Left lung (tissue), 10 donors: ENCODE data around the gene NOC4L. TPM values are rescaled to one million over a fixed set of nuclear protein-coding genes. Genes with fewer than 3 reads are reported as not detected.

Experiments
- ATAC-seq: fragments of 200-7000 bp; cut with Tn5 transposase; one replicate; pipeline ENCODE4 v1.9.1; 2020; ENCODE audit warnings: moderate library complexity
- DNase-seq, 4 donors: peaks; one replicate each; pipeline ENCODE4 v3.0.0-alpha.2; 2013 to 2020
- H3K27ac ChIP-seq, 2 donors: fragments of 200-600 bp; sonication (generic) in 1 of 2; one replicate each; pipeline versions ENCODE4 v1.5.0 to v1.8.0; 2020 to 2021
- H3K27me3 ChIP-seq, 2 donors: fragments of 200-600 bp; sonication (generic) in 1 of 2; one replicate each; pipeline versions ENCODE4 v1.5.0 to v1.8.0; 2020 to 2021
- H3K36me3 ChIP-seq, 2 donors: fragments of 200-600 bp; sonication (generic) in 1 of 2; one replicate each; pipeline versions ENCODE4 v1.5.0 to v1.8.0; 2020 to 2021
- H3K4me1 ChIP-seq, 2 donors: fragments of 200-600 bp; one replicate each; pipeline ENCODE4 v1.8.0; 2021
- H3K4me3 ChIP-seq, 2 donors: fragments of 200-600 bp; sonication (generic) in 1 of 2; one replicate each; pipeline versions ENCODE4 v1.5.0 to v1.8.0; 2020 to 2021; ENCODE audit warnings: mild to moderate bottlenecking in 1 of 2
- H3K9me3 ChIP-seq, 2 donors: fragments of 200-600 bp; sonication (generic) in 1 of 2; one replicate each; pipeline versions ENCODE4 v1.5.0 to v1.8.0; 2020 to 2021
- intact Hi-C, 2 donors: fragments of 100-400 bp; cut with DNase I; formaldehyde crosslinking; loops; one replicate each; pipeline versions ENCODE4 v1.11.2 to v1.14.2; 2022
- polyA plus RNA-seq, 6 donors: library from polyadenylated mRNA; unstranded; fragments of 120-200 nt; gene quantifications; one replicate each; pipeline ENCODE4 v1.2.1, GENCODE V29; 2013; ENCODE audit not compliant: insufficient read length in 6 of 6
- total RNA-seq, 2 donors: library from RNA; stranded (reverse); fragmentation: NEBNext Ultra II Directional; extraction: Animal tissue kit (Norgen Biotek cat#: 25700); gene quantifications; one replicate each; pipeline ENCODE4 v1.2.1, GENCODE V29; 2021
- TF ChIP-seq, protein P1 (sequence below), 2 donors: fragments of 200-600 bp; sonication (generic) in 1 of 2; IDR thresholded peaks; one replicate each; pipeline versions ENCODE4 v1.5.0 to v1.8.0; 2021; ENCODE audit warnings: antibody characterized with exemption in 2 of 2
- donor health status: DM: no; HTN: yes; CAD: no.
- donor health status: DM: no; HTN: no; CAD: no.

The NOC4L gene
- total and polyA plus RNA-seq, 8 donors = 10.6 to 19.6 (median 12.5) TPM

DNA sequence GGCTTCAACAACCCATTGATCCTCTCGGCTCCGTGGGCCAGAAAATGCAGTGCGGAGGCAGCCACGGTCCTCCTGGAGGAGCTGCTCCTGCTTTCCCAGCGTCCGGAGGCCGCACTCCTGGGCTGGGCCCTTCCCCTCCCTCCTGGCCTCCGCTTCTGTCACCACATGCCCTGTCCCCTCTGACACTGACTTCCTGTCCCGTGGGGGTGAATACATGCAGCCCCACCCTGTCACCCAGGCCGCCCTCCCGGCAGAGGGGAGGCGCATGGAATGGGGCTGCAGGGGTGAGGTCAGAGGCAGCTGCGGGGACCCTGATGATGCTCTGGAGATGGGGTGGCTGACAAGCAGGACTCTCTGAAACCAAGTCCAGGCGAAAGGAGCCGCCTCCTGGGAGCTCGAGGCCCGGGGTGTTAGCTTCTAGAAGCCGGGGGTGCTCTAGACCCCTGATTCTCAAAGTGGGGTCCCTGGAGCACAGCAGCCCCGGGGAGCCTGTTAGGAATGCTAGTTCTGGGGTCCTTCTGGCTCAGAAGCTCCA is 32.2 kb downstream of the NOC4L start:
- Histone ChIP-seq H3K9me3 (no peaks in the 10 kb centered on the region), H3K27me3 (peaks cover 3 to 86% of the 10 kb centered on the region in 2 donors)
- TF ChIP-seq, protein P1, sequence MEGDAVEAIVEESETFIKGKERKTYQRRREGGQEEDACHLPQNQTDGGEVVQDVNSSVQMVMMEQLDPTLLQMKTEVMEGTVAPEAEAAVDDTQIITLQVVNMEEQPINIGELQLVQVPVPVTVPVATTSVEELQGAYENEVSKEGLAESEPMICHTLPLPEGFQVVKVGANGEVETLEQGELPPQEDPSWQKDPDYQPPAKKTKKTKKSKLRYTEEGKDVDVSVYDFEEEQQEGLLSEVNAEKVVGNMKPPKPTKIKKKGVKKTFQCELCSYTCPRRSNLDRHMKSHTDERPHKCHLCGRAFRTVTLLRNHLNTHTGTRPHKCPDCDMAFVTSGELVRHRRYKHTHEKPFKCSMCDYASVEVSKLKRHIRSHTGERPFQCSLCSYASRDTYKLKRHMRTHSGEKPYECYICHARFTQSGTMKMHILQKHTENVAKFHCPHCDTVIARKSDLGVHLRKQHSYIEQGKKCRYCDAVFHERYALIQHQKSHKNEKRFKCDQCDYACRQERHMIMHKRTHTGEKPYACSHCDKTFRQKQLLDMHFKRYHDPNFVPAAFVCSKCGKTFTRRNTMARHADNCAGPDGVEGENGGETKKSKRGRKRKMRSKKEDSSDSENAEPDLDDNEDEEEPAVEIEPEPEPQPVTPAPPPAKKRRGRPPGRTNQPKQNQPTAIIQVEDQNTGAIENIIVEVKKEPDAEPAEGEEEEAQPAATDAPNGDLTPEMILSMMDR (IDR thresholded peaks at IDR 0.05) = no peak

DNA sequence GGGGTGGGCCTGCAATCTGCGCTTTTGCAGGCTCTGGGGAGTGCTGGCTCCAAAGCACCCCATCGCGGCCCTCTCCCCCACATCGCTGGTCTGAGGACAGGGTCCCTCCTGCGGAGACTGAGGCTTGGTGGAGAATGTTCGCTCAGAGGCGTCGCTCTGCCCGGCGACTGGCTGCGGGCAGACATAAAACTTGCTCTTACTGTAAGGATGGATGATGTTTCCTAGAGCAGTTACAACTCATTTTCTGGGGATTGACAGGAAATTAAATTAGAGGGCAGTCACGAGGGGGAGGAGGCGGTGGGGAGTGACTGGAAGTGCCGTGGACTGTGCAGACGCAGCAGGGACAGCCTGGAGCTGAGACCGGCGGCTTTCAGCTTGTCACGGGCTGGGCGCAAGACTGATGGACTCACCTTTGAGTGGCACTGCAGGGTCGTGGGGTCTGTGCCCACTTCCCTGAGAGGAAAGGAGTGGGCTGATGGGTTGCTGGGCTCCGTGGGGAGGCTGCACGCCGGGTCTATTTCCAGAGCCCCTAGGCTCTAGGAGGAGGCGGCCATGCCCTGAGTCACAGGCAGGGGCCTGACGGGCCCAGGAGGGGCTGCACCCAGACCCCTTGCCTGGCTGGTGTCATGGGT is 32.8 kb downstream of the NOC4L start:
- TF ChIP-seq, protein P1 (IDR thresholded peaks at IDR 0.05) = no peak
- peaks cover 0 to 4% of the 10 kb centered on the region in 2 donors for H3K4me1 ChIP-seq
- peaks cover 3 to 84% of the 10 kb centered on the region in 2 donors for H3K27me3 ChIP-seq
- no peak for ATAC-seq
- no peak overlapping the region for H3K27ac ChIP-seq
- no peaks in the 10 kb centered on the region for H3K36me3 ChIP-seq
- no peak overlapping the region for H3K4me3 ChIP-seq
- peak in 1 of 4 donors; percentile 65 for DNase-seq
- no peaks in the 10 kb centered on the region for H3K9me3 ChIP-seq
- intact Hi-C loops = no loop called here

More for the DNA sequence above, 32.2 kb downstream of the NOC4L start:
- no peak overlapping the region for H3K27ac ChIP-seq
- ATAC-seq = no peak
- H3K4me1 ChIP-seq = peaks cover 0 to 4% of the 10 kb centered on the region in 2 donors
- H3K36me3 ChIP-seq = no peaks in the 10 kb centered on the region
- peak in 1 of 4 donors; percentile 79 for DNase-seq
- intact Hi-C loops = no loop called here
- no peak overlapping the region for H3K4me3 ChIP-seq

DNA sequence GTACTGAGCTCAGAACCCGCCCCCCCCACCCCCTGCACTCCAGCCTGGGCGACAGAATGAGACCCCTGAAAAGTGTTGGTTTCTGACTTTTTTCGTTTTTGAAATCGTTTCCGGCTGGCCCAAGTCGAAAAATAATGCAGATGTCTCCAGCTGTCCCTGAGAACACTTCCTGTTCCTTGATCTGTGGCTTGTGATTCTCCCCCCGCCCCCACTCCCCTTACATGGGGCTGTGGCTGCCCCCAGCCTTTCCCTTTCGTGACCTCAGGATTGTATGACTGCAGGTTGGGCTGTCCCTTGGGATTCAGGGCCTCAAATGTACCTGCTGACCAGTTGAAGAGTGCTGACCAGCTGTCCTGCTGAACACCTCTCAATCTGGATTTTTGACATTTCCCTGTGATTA is 34.1 kb downstream of the NOC4L start:
- Histone ChIP-seq H3K27me3 (peaks cover 3 to 81% of the 10 kb centered on the region in 2 donors), H3K9me3 (no peaks in the 10 kb centered on the region), H3K4me1 (peaks cover 0 to 4% of the 10 kb centered on the region in 2 donors), H3K36me3 (no peaks in the 10 kb centered on the region), H3K27ac (no peak overlapping the region), H3K4me3 (no peak overlapping the region)
- ATAC-seq = no peak
- TF ChIP-seq, protein P1 (IDR thresholded peaks at IDR 0.05) = no peak
- peak in 1 of 4 donors; percentile 45 for DNase-seq
- intact Hi-C loops = no loop called here

DNA sequence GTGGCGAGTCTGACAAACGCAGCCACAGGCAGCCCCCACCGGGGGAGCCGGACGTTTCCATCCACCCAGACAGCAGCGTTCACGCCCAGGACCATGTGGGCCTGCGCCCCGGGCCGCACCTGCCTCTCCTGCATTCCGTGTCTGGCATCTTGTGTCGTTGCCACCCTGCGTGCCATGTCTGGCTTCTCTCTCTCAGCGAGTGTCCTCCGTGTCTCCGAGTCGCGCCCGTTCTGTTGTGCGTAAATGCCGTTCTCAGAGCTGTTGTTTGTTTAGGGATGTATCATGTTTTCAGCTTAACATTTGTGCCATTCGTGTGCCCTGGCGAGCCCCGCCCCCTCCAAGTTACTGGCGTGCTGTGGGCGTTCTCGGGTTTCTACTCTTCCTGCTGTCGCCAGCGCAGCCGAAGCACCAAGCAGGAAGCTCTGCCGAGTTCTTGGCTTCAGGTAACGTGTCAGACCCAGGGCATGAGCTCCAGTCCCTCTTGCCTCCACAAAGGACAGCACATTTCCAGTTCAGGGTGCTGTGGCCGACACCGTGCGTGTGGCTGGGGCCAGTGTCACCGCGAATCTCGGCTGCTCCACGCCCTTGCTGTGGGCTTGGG is 34.6 kb downstream of the NOC4L start:
- Histone ChIP-seq H3K4me3 (no peak overlapping the region), H3K36me3 (no peaks in the 10 kb centered on the region), H3K4me1 (peaks cover 0 to 4% of the 10 kb centered on the region in 2 donors), H3K27ac (no peak overlapping the region), H3K9me3 (no peaks in the 10 kb centered on the region), H3K27me3 (peaks cover 3 to 79% of the 10 kb centered on the region in 2 donors)
- TF ChIP-seq, protein P1 (IDR thresholded peaks at IDR 0.05) = no peak
- no peak for ATAC-seq
- peak in 1 of 4 donors; percentile 72 for DNase-seq
- intact Hi-C loops = no loop called here
